HG03565 (cell line): Measurements from ENCODE around the gene IGHMBP2.
"Not testable (repeated sequence)": the region's sequence is repeated elsewhere in the genome, so short reads cannot be mapped to it uniquely, and the experiment has no call there.

Experiments
- ATAC-seq: cut with Tn5 transposase; IDR thresholded peaks from one replicate; pipeline ENCODE4 v1.9.1; 2021; ENCODE audit warnings: mild to moderate bottlenecking, moderate library complexity; ENCODE audit not compliant: unreplicated experiment

IGHMBP2 gene

GRCh38 chr11:68959465-68960293 is 56.0 kb downstream of the IGHMBP2 start:
- no peak for ATAC-seq

GRCh38 chr11:68960294-68961071 is 56.8 kb downstream of the IGHMBP2 start:
- no peak for ATAC-seq

- ATAC-seq: no peak
Measured at GRCh38 chr11:68961245-68961644, 57.6 kb downstream of the IGHMBP2 start.

- no peak for ATAC-seq
Measured at GRCh38 chr11:68962527-68963250, 59.0 kb downstream of the IGHMBP2 start.

- no peak for ATAC-seq
Measured at GRCh38 chr11:68963779-68964178, 60.1 kb downstream of the IGHMBP2 start.

- no peak for ATAC-seq
Measured at GRCh38 chr11:68965901-68966853, 62.5 kb downstream of the IGHMBP2 start.

- no peak for ATAC-seq
Measured at GRCh38 chr11:68966894-68967780, 63.4 kb downstream of the IGHMBP2 start.

GRCh38 chr11:68968306-68969250 is 64.9 kb downstream of the IGHMBP2 start:
- no peak for ATAC-seq

GRCh38 chr11:68969386-68969785 is 65.7 kb downstream of the IGHMBP2 start:
- ATAC-seq: no peak

GRCh38 chr11:68970921-68971636 is 67.4 kb downstream of the IGHMBP2 start:
- ATAC-seq: no peak

- ATAC-seq: no peak
Measured at GRCh38 chr11:68973219-68973618, 69.5 kb downstream of the IGHMBP2 start.

GRCh38 chr11:68973706-68974105 is 70.0 kb downstream of the IGHMBP2 start:
- ATAC-seq: not testable (repeated sequence)

- ATAC-seq: no peak
Measured at GRCh38 chr11:68974421-68975194, 70.9 kb downstream of the IGHMBP2 start.

- ATAC-seq: no peak
Measured at GRCh38 chr11:68976095-68976494, 72.4 kb downstream of the IGHMBP2 start.

- ATAC-seq: no peak
Measured at GRCh38 chr11:68976563-68976962, 72.9 kb downstream of the IGHMBP2 start.

GRCh38 chr11:68977781-68978625 is 74.3 kb downstream of the IGHMBP2 start:
- no peak for ATAC-seq
